NCI-H1417 (cell line): ENCODE measurements around the gene ACLY.
"Not testable (repeated sequence)": the region's sequence is repeated elsewhere in the genome, so short reads cannot be mapped to it uniquely, and the experiment has no call there.

Experiments
- DNase-seq, 3 experiments: peaks; one replicate each; lab custom pipeline; 2025; lab: John Stamatoyannopoulos, UW

Gene ACLY

GRCh38 chr17:41835214-41835799 is 83.4 kb downstream of the ACLY start:
- peak in 2 of 3 experiments; percentile 31 to 36 for DNase-seq

- DNase-seq: not testable (repeated sequence)
Measured at GRCh38 chr17:41829961-41830360, 88.8 kb downstream of the ACLY start.

- no peak for DNase-seq
Measured at GRCh38 chr17:41825175-41825845, 93.4 kb downstream of the ACLY start.

GRCh38 chr17:41824086-41824485 is 94.7 kb downstream of the ACLY start:
- DNase-seq: no peak

GRCh38 chr17:41823580-41823979 is 95.2 kb downstream of the ACLY start:
- no peak for DNase-seq

GRCh38 chr17:41823141-41823524 is 95.6 kb downstream of the ACLY start:
- no peak for DNase-seq

- DNase-seq: no peak
Measured at GRCh38 chr17:41822216-41823140, 96.3 kb downstream of the ACLY start.

GRCh38 chr17:41821776-41822175 is 97.0 kb downstream of the ACLY start:
- no peak for DNase-seq

- DNase-seq: no peak
Measured at GRCh38 chr17:41818024-41818423, 100.7 kb downstream of the ACLY start.
